ENCODE results near the gene MTMR6.

DNA sequence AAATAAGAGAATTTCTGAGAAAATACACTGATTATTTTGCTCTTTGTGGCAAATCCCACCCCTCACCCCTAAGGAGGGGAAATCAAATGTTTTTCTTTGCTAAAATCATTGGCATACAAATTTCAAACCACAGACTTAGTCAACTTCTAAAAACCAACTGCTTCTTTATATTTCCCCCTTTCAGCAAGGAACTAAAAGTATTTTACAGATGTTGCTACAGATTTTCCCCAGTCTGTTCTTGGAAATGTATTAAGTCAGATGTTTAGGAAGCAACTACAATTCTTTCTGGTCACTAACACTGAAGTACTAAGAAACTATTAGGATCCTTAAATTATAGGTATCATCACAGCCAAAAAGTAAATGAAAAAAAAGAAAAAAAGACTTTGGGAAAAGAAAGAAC lies 6.9 kb downstream of the MTMR6 start:
- no peak for TF ChIP-seq EP300 (IDR thresholded peaks at IDR 0.05)
- no peak for TF ChIP-seq POLR2A (IDR thresholded peaks at IDR 0.05)
- TF ChIP-seq, protein P1, sequence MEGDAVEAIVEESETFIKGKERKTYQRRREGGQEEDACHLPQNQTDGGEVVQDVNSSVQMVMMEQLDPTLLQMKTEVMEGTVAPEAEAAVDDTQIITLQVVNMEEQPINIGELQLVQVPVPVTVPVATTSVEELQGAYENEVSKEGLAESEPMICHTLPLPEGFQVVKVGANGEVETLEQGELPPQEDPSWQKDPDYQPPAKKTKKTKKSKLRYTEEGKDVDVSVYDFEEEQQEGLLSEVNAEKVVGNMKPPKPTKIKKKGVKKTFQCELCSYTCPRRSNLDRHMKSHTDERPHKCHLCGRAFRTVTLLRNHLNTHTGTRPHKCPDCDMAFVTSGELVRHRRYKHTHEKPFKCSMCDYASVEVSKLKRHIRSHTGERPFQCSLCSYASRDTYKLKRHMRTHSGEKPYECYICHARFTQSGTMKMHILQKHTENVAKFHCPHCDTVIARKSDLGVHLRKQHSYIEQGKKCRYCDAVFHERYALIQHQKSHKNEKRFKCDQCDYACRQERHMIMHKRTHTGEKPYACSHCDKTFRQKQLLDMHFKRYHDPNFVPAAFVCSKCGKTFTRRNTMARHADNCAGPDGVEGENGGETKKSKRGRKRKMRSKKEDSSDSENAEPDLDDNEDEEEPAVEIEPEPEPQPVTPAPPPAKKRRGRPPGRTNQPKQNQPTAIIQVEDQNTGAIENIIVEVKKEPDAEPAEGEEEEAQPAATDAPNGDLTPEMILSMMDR (IDR thresholded peaks at IDR 0.05) = no peak

All from tibial nerve (tissue), 4 donors.